NT2/D1 (cell line): ENCODE measurements around the gene IL21R.

Experiments
- SUZ12 ChIP-seq: IDR thresholded peaks from 2 replicates; pipeline ENCODE4 v1.6.1; 2011; ENCODE audit not compliant: insufficient read length, insufficient read depth; ENCODE audit errors: extremely low read depth
- YY1 ChIP-seq: IDR thresholded peaks from 2 replicates; pipeline ENCODE4 v1.6.1; 2011; ENCODE audit not compliant: insufficient read length, insufficient read depth
- ZNF274 ChIP-seq: IDR thresholded peaks from 2 replicates; pipeline ENCODE4 v1.6.1; 2011; ENCODE audit warnings: mild to moderate bottlenecking, low read depth, low read length

- TF ChIP-seq SUZ12 (no peak), YY1 (no peak), ZNF274 (no peak)
Measured at GRCh38 chr16:27387724-27388123, 14.2 kb upstream of the IL21R start.
